Natural killer cell treated with Interleukin-12 subunit alpha and Interleukin-12 subunit beta and Interleukin-15 and Interleukin-18, amount 100 ng/mL, for 72 hours (primary cell): ENCODE results near the gene PTCD1. TPM values are rescaled to one million over a fixed set of nuclear protein-coding genes. Genes with fewer than 3 reads are reported as not detected.

ENCODE experiments used
- ATAC-seq, 2 donors: fragments of 150-1000 bp; cut with Tn5 transposase in 1 of 2; sonication (Bioruptor Pico), chemical (Tn5 transposase) in 1 of 2; 2 replicates each; pipeline ENCODE4 v1.10.0; 2021
- DNase-seq: peaks from one replicate; pipeline ENCODE4 v3.0.0; 2022; ENCODE audit warnings: low spot score
- H3K27ac Mint-ChIP-seq, 2 donors: 1 replicate in 1 of 2; 2 replicates in 1 of 2; pipeline ENCODE4 v1.8.0; 2022; ENCODE audit warnings: mixed read lengths in 2 of 2, mild to moderate bottlenecking in 1 of 2, moderate library complexity in 1 of 2
- H3K27me3 Mint-ChIP-seq, 2 donors: 1 replicate in 1 of 2; 2 replicates in 1 of 2; pipeline ENCODE4 v1.8.0; 2022; ENCODE audit warnings: mixed read lengths in 2 of 2
- H3K36me3 Mint-ChIP-seq: one replicate; pipeline ENCODE4 v1.8.0; 2022; ENCODE audit warnings: mixed read lengths
- H3K4me1 Mint-ChIP-seq, 2 donors: 1 replicate in 1 of 2; 2 replicates in 1 of 2; pipeline ENCODE4 v1.8.0; 2022; ENCODE audit warnings: low read depth in 2 of 2, mixed read lengths in 2 of 2, mild to moderate bottlenecking in 1 of 2
- H3K4me3 Mint-ChIP-seq: one replicate; pipeline ENCODE4 v1.8.0; 2022; ENCODE audit warnings: mixed read lengths
- H3K9me3 Mint-ChIP-seq: 2 replicates; pipeline ENCODE4 v1.8.0; 2022; ENCODE audit warnings: mixed read lengths
- total RNA-seq, 2 donors: library from RNA; stranded (reverse); gene quantifications; one replicate each; pipeline ENCODE4 v1.2.3, GENCODE V29; 2022

The PTCD1 gene
- total RNA-seq, 2 donors from 2014 or later = 5.9 to 15.3 TPM

DNA sequence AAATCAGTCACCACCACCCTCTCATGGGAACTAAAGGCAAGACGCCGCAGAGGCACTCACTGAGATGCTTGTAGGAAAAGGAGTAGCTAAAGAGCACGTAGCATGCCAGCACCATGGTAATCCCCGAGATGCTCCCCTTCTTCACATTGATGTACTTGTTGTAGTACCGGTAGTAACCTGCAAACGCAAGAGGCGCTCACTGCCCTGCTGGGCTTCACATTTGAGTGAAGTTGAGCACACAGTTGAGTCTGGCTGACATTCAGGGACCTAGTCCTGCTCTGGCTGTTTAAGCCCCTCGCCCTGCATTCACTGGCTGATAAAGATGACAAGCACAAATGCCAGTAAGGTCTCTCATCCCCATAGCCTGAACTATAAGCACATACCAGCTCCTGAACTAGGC is 20.5 kb upstream of the PTCD1 start:
- Mint-ChIP-seq H3K4me3 (no peak overlapping the region), H3K27me3 (no peaks in the 10 kb centered on the region), H3K27ac (no peak overlapping the region), H3K36me3 (peaks cover 9% of the 10 kb centered on the region), H3K9me3 (no peaks in the 10 kb centered on the region), H3K4me1 (peaks cover 12 to 22% of the 10 kb centered on the region in 2 donors)
- no peak for DNase-seq
- peak in 1 of 2 donors; percentile 56 for ATAC-seq

DNA sequence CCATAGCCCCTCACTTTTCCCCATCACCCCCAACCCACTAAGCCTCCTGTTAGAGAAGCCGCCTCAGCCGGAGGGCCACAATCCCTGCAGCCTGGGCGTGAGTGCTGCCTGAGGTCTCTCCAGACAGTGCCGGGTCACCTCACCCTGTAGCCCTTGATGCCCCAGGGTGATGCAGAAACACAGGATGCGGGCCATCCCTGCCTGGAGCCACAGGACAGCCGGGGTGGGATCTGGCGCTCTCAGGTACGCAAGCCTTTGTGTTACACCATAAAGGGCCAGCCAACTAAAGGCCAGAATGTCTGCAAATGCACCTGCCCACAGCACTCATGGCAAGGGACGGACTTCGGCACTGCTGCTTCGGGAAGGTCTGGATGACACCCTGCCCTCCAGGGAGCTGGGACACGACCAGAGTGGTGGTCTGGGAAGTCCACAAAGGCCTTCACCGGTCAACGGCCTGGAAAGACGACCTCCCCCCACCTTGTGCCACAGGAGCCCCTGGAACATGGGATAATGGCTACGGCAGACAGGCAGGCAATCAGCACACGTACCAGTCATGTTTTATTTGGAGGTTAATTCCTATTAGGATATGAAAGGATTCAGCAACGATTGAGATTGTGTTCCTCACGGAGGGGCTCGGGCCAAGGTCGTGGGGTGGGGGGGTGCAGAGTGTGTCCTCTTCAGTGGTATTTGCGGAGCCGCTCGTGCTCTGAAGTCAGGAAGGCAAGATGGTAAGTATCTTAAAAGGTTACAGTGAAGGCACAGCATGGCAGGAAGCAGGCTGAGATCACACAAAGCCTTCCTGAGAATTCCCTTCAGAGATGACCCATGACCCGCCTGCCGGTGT is 19.3 kb upstream of the PTCD1 start:
- no peak for ATAC-seq
- Mint-ChIP-seq H3K4me3 (no peak overlapping the region), H3K36me3 (peaks cover 5% of the 10 kb centered on the region)

DNA sequence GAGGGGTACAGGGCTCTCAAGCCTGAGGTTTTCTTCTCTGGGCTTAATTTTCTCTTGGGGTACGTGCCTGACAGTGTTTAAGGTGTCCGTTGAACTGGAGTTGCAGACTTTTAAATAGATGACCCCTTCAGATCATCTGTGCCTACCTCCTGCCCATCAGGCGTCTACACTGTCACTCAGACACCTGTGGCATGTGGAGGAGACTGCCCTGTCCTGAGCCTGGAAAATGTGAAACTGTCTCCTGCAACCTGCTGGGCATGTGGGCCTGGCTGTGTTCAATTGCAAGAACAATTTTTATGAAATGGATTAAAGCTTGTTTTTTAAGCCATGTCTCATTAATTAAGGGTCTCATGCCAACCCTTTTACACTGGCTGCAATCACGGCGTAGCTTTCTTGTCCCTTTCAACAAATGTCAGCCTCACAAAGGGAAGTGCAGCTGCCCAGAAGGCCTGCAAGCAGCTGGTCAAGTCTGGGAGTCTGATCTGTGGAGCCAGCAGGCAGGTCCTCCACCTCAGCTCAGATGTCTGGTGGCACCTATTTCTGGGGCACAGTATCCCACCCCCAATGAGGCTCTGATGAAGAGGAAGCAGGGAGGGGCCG is 18.6 kb upstream of the PTCD1 start:
- no peak overlapping the region for H3K27ac Mint-ChIP-seq
- peaks cover 0 to 16% of the 10 kb centered on the region in 2 donors for H3K4me1 Mint-ChIP-seq
- H3K9me3 Mint-ChIP-seq = no peaks in the 10 kb centered on the region
- no peak overlapping the region for H3K4me3 Mint-ChIP-seq
- no peak for DNase-seq
- peaks cover 5% of the 10 kb centered on the region for H3K36me3 Mint-ChIP-seq
- no peaks in the 10 kb centered on the region for H3K27me3 Mint-ChIP-seq
- no peak for ATAC-seq

More for the DNA sequence above, 19.3 kb upstream of the PTCD1 start:
- Mint-ChIP-seq H3K27ac (no peak overlapping the region), H3K4me1 (peaks cover 3 to 19% of the 10 kb centered on the region in 2 donors), H3K27me3 (no peaks in the 10 kb centered on the region), H3K9me3 (no peaks in the 10 kb centered on the region)
- no peak for DNase-seq

DNA sequence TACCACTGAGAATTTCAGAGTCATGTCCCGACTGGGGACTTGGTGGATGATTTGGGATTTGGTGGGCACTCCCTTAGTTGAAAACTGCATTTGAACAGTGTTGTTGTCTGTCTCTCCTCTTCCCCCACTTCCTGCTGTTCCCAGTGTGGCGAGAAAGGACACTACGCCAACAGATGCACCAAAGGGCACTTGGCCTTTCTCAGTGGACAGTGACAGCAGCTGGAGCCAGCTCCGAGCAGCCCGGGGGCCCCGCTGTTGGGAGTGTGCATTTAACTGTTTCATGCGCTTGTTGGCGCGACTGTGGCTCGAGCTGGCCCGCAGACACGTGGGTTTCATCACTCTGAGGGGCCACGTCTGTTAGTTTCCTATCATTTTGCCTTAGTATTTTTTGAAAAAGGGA is 17.7 kb upstream of the PTCD1 start:
- no peaks in the 10 kb centered on the region for H3K27me3 Mint-ChIP-seq
- no peaks in the 10 kb centered on the region for H3K9me3 Mint-ChIP-seq
- H3K4me3 Mint-ChIP-seq = no peak overlapping the region
- H3K27ac Mint-ChIP-seq = no peak overlapping the region
- H3K4me1 Mint-ChIP-seq = peaks cover 0 to 16% of the 10 kb centered on the region in 2 donors
- peaks cover 5% of the 10 kb centered on the region for H3K36me3 Mint-ChIP-seq
- no peak for ATAC-seq
- no peak for DNase-seq

DNA sequence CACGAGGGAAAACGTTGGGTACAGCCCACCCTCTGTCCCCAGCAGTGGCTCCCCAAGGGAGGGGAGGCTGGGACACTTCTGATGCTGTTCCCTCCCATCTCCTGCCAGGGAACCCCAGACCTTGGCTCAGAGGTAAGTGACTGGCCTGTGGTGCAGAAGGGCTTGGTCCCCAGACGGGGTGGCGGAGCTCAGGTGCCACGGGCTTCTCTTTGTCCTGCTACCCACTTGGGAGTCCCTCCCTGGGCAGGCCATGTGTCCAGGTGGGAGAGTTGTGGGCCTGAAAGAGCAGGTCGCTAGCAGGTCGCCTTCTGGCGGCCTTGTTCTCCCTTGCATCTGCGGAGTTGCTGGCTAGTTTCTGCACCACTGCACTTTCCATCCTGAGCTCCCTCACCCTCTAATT is 17.3 kb upstream of the PTCD1 start:
- Mint-ChIP-seq H3K36me3 (peaks cover 5% of the 10 kb centered on the region), H3K9me3 (no peaks in the 10 kb centered on the region), H3K27ac (no peak overlapping the region), H3K4me3 (no peak overlapping the region), H3K4me1 (peaks cover 0 to 19% of the 10 kb centered on the region in 2 donors), H3K27me3 (no peaks in the 10 kb centered on the region)
- DNase-seq = no peak
- ATAC-seq = no peak

DNA sequence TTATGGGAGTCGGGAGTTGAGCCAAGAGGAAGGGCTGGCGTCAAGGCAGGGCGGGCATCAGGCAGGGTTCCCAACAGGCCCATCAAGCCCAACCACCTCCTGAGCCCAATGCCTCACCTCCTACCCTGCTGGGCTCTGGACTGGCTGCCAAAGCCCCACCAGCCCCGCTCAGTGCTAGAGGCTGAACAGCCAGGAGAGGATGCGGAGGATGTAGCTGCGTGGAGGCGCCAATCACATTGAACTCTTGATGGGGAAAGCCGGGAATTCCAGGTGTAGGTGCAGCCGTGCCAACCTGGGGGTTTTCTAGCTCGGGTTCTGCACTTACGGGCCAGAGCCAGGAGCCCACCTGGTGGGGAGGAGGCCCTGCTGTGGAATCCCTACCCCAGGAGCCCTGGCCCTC is 14.5 kb upstream of the PTCD1 start:
- Mint-ChIP-seq H3K9me3 (no peaks in the 10 kb centered on the region), H3K36me3 (no peaks in the 10 kb centered on the region), H3K4me3 (no peak overlapping the region), H3K27me3 (no peaks in the 10 kb centered on the region), H3K27ac (no peak overlapping the region), H3K4me1 (peaks cover 0 to 13% of the 10 kb centered on the region in 2 donors)
- DNase-seq (no peak), ATAC-seq (no peak)

DNA sequence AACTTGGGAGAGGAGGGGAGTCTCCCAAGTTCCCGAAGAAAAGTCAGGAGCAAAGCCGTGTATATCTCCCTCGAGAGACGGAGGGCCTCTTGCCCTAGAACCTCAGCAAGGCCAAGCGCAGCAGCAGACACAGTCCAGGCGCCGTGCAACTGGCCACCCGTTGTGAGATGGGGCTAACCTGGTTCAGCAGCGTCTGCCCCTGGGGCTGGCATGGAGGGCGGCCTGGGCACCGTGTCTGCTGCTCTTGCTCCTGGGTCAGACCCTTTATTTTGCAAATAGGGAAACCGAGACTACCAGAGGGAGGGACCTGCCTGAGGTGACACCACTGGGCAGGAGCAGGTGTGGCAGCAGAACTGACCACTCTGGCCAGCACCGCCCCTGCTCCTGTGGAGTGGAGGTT is 13.9 kb upstream of the PTCD1 start:
- Mint-ChIP-seq H3K9me3 (no peaks in the 10 kb centered on the region), H3K4me1 (peaks cover 0 to 13% of the 10 kb centered on the region in 2 donors), H3K27ac (no peak overlapping the region), H3K27me3 (no peaks in the 10 kb centered on the region), H3K36me3 (no peaks in the 10 kb centered on the region), H3K4me3 (no peak overlapping the region)
- ATAC-seq (no peak), DNase-seq (no peak)

DNA sequence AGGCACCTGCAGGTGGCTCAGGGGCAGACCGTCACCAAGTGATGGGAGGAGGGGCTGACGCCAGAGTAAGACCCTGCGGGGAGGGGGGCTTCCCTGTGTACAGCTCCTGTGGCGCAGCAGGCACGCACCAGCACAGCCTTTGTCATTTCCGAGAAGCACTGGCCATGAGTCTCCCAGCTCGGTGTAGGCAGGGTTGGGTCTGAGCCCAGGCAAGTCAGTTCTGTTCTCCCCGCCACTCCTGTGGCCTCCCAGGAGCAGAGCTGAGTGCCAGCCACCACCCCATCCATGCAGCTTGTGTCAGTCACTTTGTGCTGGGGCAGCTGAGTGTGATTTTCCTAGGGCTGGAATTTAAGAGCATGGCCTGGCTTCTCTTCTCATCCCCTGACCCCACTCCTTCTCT is 13.3 kb upstream of the PTCD1 start:
- no peak overlapping the region for H3K4me3 Mint-ChIP-seq
- H3K4me1 Mint-ChIP-seq = peaks cover 0 to 13% of the 10 kb centered on the region in 2 donors
- H3K9me3 Mint-ChIP-seq = no peaks in the 10 kb centered on the region
- H3K27ac Mint-ChIP-seq = no peak overlapping the region
- ATAC-seq (peak in 1 of 2 donors; percentile 48), DNase-seq (no peak)
- no peaks in the 10 kb centered on the region for H3K27me3 Mint-ChIP-seq
- H3K36me3 Mint-ChIP-seq = no peaks in the 10 kb centered on the region

DNA sequence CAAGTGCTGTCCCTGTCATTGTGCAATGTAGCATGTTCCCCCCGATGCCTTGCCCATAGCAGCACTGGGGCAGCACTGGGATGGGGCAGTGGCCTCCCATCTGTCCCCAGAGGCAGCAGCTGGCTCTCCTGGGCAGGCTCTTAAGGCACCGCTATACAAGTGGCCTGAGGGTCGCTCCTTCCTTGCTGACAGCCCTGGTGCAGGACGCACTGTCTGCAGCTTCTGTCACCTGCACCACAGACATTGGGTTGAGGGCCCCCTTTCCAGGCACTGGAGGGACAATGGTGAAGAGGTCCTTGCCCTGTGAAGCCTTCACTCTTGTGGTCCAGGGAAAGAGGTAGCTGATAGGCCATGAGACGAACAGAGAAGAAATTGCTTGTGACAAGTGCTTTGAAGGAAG is 10.7 kb upstream of the PTCD1 start:
- H3K4me3 Mint-ChIP-seq = no peak overlapping the region
- H3K27ac Mint-ChIP-seq = no peak overlapping the region
- no peaks in the 10 kb centered on the region for H3K27me3 Mint-ChIP-seq
- DNase-seq = no peak
- no peak for ATAC-seq
- H3K36me3 Mint-ChIP-seq = no peaks in the 10 kb centered on the region
- H3K9me3 Mint-ChIP-seq = no peaks in the 10 kb centered on the region
- H3K4me1 Mint-ChIP-seq = peaks cover 0 to 11% of the 10 kb centered on the region in 2 donors

DNA sequence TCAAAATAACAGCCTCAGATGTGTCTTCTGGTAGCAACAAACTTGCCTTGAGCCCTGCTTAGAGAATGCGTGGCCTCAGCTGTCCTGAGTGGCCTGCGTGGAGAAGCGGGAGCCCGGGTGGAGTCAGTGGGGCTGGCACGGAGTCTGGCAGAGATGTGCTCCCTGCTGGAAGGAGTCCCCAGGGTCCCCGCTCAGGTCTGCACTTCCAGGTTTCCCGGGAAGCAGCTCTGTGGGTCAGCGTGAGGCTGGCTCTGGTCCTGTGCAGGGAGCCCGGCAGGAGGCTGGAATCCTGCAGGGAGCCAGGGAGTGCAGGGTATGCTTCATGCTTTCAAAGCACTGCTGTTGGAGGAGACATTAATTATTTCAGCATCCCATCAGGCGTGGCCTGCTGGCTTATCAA is 10.3 kb upstream of the PTCD1 start:
- Mint-ChIP-seq H3K27ac (no peak overlapping the region), H3K36me3 (no peaks in the 10 kb centered on the region), H3K4me1 (peaks cover 0 to 10% of the 10 kb centered on the region in 2 donors), H3K9me3 (no peaks in the 10 kb centered on the region), H3K27me3 (no peaks in the 10 kb centered on the region), H3K4me3 (no peak overlapping the region)
- ATAC-seq = no peak
- no peak for DNase-seq

DNA sequence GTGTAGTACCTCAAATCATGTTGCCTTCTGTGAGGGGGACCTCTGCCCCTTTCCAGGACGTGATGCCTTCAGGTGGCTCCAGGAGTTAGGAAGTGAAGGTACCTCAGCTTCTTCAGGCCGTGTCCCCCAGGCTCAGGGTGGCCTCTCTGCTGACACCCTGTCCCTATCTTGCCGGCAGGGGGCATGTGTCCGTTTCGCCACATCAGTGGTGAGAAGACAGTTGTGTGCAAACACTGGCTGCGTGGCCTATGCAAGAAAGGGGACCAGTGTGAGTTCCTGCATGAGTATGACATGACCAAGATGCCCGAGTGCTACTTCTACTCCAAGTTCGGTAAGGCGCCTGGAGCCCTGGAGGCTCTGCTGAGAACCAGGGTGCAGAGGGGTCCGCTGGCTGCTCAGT is 9.3 kb upstream of the PTCD1 start:
- no peak overlapping the region for H3K27ac Mint-ChIP-seq
- DNase-seq (no peak), ATAC-seq (no peak)
- H3K9me3 Mint-ChIP-seq = no peaks in the 10 kb centered on the region
- H3K36me3 Mint-ChIP-seq = peaks cover 4% of the 10 kb centered on the region
- peaks cover 4 to 12% of the 10 kb centered on the region in 2 donors for H3K4me1 Mint-ChIP-seq
- H3K4me3 Mint-ChIP-seq = no peak overlapping the region
- no peaks in the 10 kb centered on the region for H3K27me3 Mint-ChIP-seq

DNA sequence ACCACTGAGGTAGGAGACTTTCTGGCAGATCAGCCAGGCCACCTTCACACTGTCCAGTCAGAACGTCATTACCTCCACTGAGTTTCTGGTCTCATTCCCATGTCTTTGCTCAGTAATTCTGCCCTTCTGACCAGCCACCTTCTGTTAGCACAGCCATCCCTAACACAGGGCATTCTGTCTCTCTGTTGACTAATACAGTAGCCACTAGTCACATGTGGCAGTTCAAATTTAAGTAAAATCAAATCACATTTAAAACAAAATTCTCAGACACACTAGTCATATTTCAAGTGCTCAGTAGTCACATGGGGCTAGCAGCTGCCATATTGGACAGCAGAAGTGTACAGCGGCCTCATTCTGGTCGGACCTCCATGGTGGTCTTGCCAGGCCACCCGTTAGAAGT is 7.5 kb upstream of the PTCD1 start:
- H3K9me3 Mint-ChIP-seq = no peaks in the 10 kb centered on the region
- no peak overlapping the region for H3K4me3 Mint-ChIP-seq
- peaks cover 12 to 17% of the 10 kb centered on the region in 2 donors for H3K4me1 Mint-ChIP-seq
- no peak overlapping the region for H3K27ac Mint-ChIP-seq
- no peaks in the 10 kb centered on the region for H3K27me3 Mint-ChIP-seq
- ATAC-seq (no peak), DNase-seq (no peak)
- H3K36me3 Mint-ChIP-seq = peaks cover 8% of the 10 kb centered on the region

DNA sequence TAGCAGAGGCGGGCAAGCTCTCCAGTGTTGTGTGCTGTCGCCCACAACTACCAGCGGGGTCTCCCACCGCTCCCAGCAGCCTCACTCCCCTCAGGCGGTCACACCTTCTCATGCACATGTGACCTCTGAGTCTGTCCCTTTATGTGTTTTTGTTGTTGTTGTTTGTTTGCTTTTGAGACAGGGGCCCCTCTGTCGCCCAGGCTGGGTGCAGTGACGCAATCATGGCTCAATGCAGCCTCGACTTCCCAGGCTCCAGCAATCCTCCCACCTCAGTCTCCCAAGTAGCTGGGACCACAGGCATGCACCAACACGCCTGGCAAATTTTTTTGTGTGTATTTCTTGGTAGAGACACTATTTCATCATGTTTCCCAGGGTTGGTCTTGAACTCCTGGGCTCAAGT is 1.6 kb upstream of the PTCD1 start:
- Mint-ChIP-seq H3K4me1 (peaks cover 20 to 29% of the 10 kb centered on the region in 2 donors), H3K36me3 (peaks cover 8% of the 10 kb centered on the region), H3K27me3 (no peaks in the 10 kb centered on the region), H3K27ac (peak overlapping the region in 1 of 2 donors; percentile 88), H3K4me3 (peak overlapping the region; percentile 98), H3K9me3 (no peaks in the 10 kb centered on the region)
- DNase-seq = no peak
- ATAC-seq = no peak

DNA sequence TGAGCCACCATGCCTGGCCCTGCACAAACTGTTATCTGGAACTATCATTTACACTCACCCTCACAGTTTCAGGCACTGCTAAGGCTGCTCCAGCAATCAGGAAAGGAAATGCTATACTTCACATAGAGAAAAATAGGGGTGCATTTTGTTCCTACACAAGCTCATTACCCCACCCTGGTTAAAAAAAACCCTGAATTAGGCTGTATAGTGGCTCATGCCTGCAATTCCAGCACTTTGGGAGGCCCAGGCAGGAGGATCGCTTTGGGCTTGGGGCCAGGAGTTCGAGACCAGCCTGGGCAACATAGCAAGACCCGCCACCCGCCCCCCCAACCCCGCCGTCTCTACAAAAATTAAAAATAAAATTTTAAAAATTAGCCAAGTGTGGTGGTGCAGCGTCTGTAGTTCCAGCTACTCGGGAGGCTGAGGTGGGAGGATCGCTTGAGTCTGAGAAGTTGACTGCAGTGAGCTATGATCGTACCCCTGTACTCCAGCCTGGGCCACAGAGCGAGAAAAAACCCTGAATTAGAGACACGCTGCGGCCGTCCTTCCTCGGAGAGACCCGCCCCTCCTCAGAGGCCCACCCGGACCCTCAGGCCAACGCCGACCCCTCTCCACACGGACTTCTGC is 539 bp downstream of the PTCD1 start:
- ATAC-seq = peak; percentile 0 to 21
- DNase-seq = no peak
- peak overlapping the region; percentile 88 for H3K27ac Mint-ChIP-seq

More for the DNA sequence above, 539 bp downstream of the PTCD1 start:
- Mint-ChIP-seq H3K4me3 (peak overlapping the region; percentile 98), H3K9me3 (no peaks in the 10 kb centered on the region), H3K27me3 (no peaks in the 10 kb centered on the region), H3K36me3 (peaks cover 4% of the 10 kb centered on the region), H3K4me1 (peaks cover 17 to 26% of the 10 kb centered on the region in 2 donors)
